Endothelial cell of umbilical vein (primary cell): ENCODE results near the gene CNIH4. TPM values are rescaled to one million over a fixed set of nuclear protein-coding genes. Genes with fewer than 3 reads are reported as not detected.

Experiments
- BruUV-seq: library from RNA; stranded (reverse); fragments of 400-500 nt; replicated peaks from 2 replicates; lab custom pipeline; 2021; lab: Mats Ljungman, UMichigan
- CTCF ChIA-PET: fragments of 300-600, 350-600 bp; sonication (Branson Sonifier 250); formaldehyde crosslinking; loops from one replicate; lab custom pipeline; 2021; ENCODE audit warnings: antibody characterized with exemption, inconsistent platforms; lab: Charles Lee
- POLR2A ChIA-PET: fragments of 300-600, 350-600 bp; sonication (Branson Sonifier 250); formaldehyde crosslinking; loops from one replicate; lab custom pipeline; 2021; ENCODE audit warnings: antibody characterized with exemption, inconsistent platforms; lab: Charles Lee
- DNase-seq: peaks from one replicate; pipeline ENCODE4 v3.0.0-alpha.2; 2011; ENCODE audit warnings: low read depth, low spot score
- FAIRE-seq: peaks from 2 replicates; lab custom pipeline; 2011; peaks lifted over from hg19 to GRCh38; lab: Jason Lieb, UNC
- H2AFZ ChIP-seq: 2 replicates; pipeline ENCODE4 v1.6.0; 2012; ENCODE audit warnings: low read depth, low read length, control low read depth, inconsistent platforms
- H3K27ac ChIP-seq: 2 replicates; pipeline ENCODE4 v1.5.1; 2011; ENCODE audit warnings: low read depth, mild to moderate bottlenecking, control low read depth, low read length, moderate library complexity; ENCODE audit not compliant: insufficient read depth
- H3K27me3 ChIP-seq, 2 experiments: 2 replicates each; pipeline versions ENCODE4 v1.6.0 to v1.6.1; 2011; ENCODE audit warnings: low read length in 2 of 2, mixed read lengths in 1 of 2; ENCODE audit not compliant: control insufficient read depth in 2 of 2, insufficient read depth in 2 of 2
- H3K36me3 ChIP-seq, 2 experiments: 2 replicates in 1 of 2; 3 replicates in 1 of 2; pipeline ENCODE4 v1.5.1; 2011; ENCODE audit warnings: low read length in 2 of 2, mild to moderate bottlenecking in 1 of 2, moderate library complexity in 1 of 2; ENCODE audit not compliant: control insufficient read depth in 2 of 2, insufficient read depth in 2 of 2; ENCODE audit errors: extremely low read depth in 1 of 2
- H3K4me1 ChIP-seq: 3 replicates; pipeline ENCODE4 v1.5.1; 2011; ENCODE audit warnings: mild to moderate bottlenecking, low read length; ENCODE audit not compliant: control insufficient read depth, insufficient read depth; ENCODE audit errors: extremely low read depth
- H3K4me2 ChIP-seq: 2 replicates; pipeline ENCODE4 v1.6.1; 2011; ENCODE audit warnings: low read length, control low read depth, mixed read lengths; ENCODE audit not compliant: insufficient read depth
- H3K4me3 ChIP-seq, 3 experiments: fragments of 200-600 bp in 1 of 3; sonication (generic), shearing (Covaris generic) in 1 of 3; replicated peaks in 1 of 3; 2 replicates each; pipeline ENCODE4 v1.5.1; 2011 to 2016; ENCODE audit warnings: control low read depth in 3 of 3, low read length in 3 of 3, mild to moderate bottlenecking in 2 of 3, inconsistent platforms in 1 of 3, low read depth in 1 of 3, moderate library complexity in 1 of 3; ENCODE audit not compliant: insufficient read depth in 1 of 3
- H3K79me2 ChIP-seq: 2 replicates; pipeline ENCODE4 v1.6.0; 2012; ENCODE audit warnings: low read length, inconsistent platforms; ENCODE audit not compliant: control insufficient read depth, insufficient read depth
- H3K9ac ChIP-seq: replicated peaks from 2 replicates; pipeline ENCODE3; 2011; ENCODE audit warnings: low read length, control low read depth; ENCODE audit not compliant: insufficient read depth; ENCODE audit errors: extremely low read depth
- H3K9me1 ChIP-seq: replicated peaks from 3 replicates; pipeline ENCODE4 v1.6.0; 2011; ENCODE audit warnings: mild to moderate bottlenecking, low read length; ENCODE audit not compliant: control insufficient read depth, insufficient read depth; ENCODE audit errors: extremely low read depth
- H3K9me3 ChIP-seq: replicated peaks from 2 replicates; pipeline ENCODE4 v1.5.1; 2012; ENCODE audit warnings: low read length, inconsistent platforms; ENCODE audit not compliant: control insufficient read depth, insufficient read depth
- H4K20me1 ChIP-seq: replicated peaks from 2 replicates; pipeline ENCODE3; 2011; ENCODE audit warnings: mild to moderate bottlenecking, low read length; ENCODE audit not compliant: control insufficient read depth, insufficient read depth; ENCODE audit errors: extremely low read depth
- EZH2 ChIP-seq: IDR thresholded peaks from 2 replicates; pipeline ENCODE4 v1.6.1; 2012; ENCODE audit warnings: borderline replicate concordance, low read depth, mild to moderate bottlenecking, moderate library complexity, low read length, inconsistent platforms; ENCODE audit not compliant: severe bottlenecking
- FOS ChIP-seq: IDR thresholded peaks from 2 replicates; pipeline ENCODE4 v1.6.1; 2011; ENCODE audit warnings: mild to moderate bottlenecking, low read length, moderate library complexity, borderline replicate concordance; ENCODE audit not compliant: insufficient read depth
- GATA2 ChIP-seq: IDR thresholded peaks from 2 replicates; pipeline ENCODE4 v1.7.0; 2011; ENCODE audit warnings: low read depth, mild to moderate bottlenecking, moderate library complexity, mixed read lengths, low read length; ENCODE audit not compliant: insufficient read length, insufficient read depth
- JUN ChIP-seq: IDR thresholded peaks from 2 replicates; pipeline ENCODE4 v1.6.1; 2011; ENCODE audit warnings: borderline replicate concordance, low read depth; ENCODE audit not compliant: insufficient read length, insufficient read depth
- MAX ChIP-seq: IDR thresholded peaks from 2 replicates; pipeline ENCODE4 v1.6.1; 2011; ENCODE audit not compliant: insufficient read depth, insufficient read length
- POLR2A ChIP-seq: IDR thresholded peaks from 2 replicates; pipeline ENCODE4 v1.6.1; 2012; ENCODE audit warnings: low read depth, mild to moderate bottlenecking, control low read depth, low read length
- dilution Hi-C: fragments of 300-500 bp; cut with MboI; formaldehyde crosslinking; loops from one replicate; pipeline ENCODE4 v1.15.0; 2019; ENCODE audit warnings: low sequenced_read_pairs; ENCODE audit not compliant: extremely low pct_ligation_motif_present
- intact Hi-C: fragments of 100-400 bp; cut with micrococcal nuclease; formaldehyde crosslinking; loops from one replicate; pipeline ENCODE4 v1.10.0; 2022
- polyA plus RNA-seq, 4 experiments: library from polyadenylated mRNA; depleted of rRNA in 3 of 4; stranded (reverse) in 3 of 4; unstranded in 1 of 4; fragments of >200 nt; gene quantifications; 2 replicates each; pipeline versions ENCODE4 v1.2.1 to v1.2.3, GENCODE V29; 2011 to 2012; ENCODE audit warnings: missing spikeins in 1 of 4
- total RNA-seq: library from RNA; stranded (reverse); gene quantifications from 2 replicates; pipeline ENCODE4 v1.2.3, GENCODE V29; 2021

The CNIH4 gene
- total and polyA plus RNA-seq, 2 donors (not counting 3 experiments of a cell fraction or from before 2014, with no cell fraction given): 74.9 to 118 TPM

GRCh38 chr1:224333939-224334786 is 22.5 kb upstream of the CNIH4 start:
- Histone ChIP-seq H3K9me1 (no peaks in the 10 kb centered on the region), H3K4me3 (no peak overlapping the region), H3K27me3 (peaks cover 0 to 5% of the 10 kb centered on the region in 2 experiments), H4K20me1 (no peaks in the 10 kb centered on the region), H3K4me2 (no peak overlapping the region), H3K9me3 (no peaks in the 10 kb centered on the region), H3K36me3 (no peaks in the 10 kb centered on the region), H3K79me2 (peaks cover 7% of the 10 kb centered on the region), H3K9ac (no peak overlapping the region), H2AFZ (no peak overlapping the region), H3K27ac (no peak overlapping the region), H3K4me1 (peaks cover 14% of the 10 kb centered on the region)
- ChIA-PET POLR2A (no interaction called here), CTCF (interaction anchor here (0.6 to 3.7 kb wide), 19 partner anchors 10 to 638 kb away, joined by 3 to 48 read pairs (median 4); no protein-coding TSS in a partner anchor)
- dilution Hi-C loops (no loop called here), intact Hi-C loops (loop anchor here (1.0 to 5.0 kb wide), 6 partner anchors 165 to 636 kb away; no protein-coding TSS in a partner anchor)
- no peak for TF ChIP-seq FOS
- peak; percentile 48 for TF ChIP-seq JUN
- no peak for TF ChIP-seq EZH2
- TF ChIP-seq GATA2: peak; percentile 54
- no peak for TF ChIP-seq POLR2A
- TF ChIP-seq MAX: no peak
- BruUV-seq: no TSS peak
- peak; percentile 13 for DNase-seq
- FAIRE-seq: no peak
